Osteocyte (in vitro differentiated cells): ENCODE measurements around the gene DAPK3. TPM values are rescaled to one million over a fixed set of nuclear protein-coding genes. Genes with fewer than 3 reads are reported as not detected.

Source experiments
- DNase-seq: peaks from one replicate; pipeline ENCODE4 v3.0.0; 2021; ENCODE audit warnings: mixed read lengths; ENCODE audit not compliant: unreplicated experiment; ENCODE audit errors: extremely low spot score
- H3K27ac Mint-ChIP-seq: one replicate; pipeline ENCODE4 v1.8.0; 2021; ENCODE audit warnings: mild to moderate bottlenecking, mixed read lengths; ENCODE audit not compliant: unreplicated experiment
- H3K27me3 Mint-ChIP-seq: one replicate; pipeline ENCODE4 v1.8.0; 2021; ENCODE audit warnings: mixed read lengths; ENCODE audit not compliant: unreplicated experiment
- H3K36me3 Mint-ChIP-seq: one replicate; pipeline ENCODE4 v1.8.0; 2021; ENCODE audit warnings: mixed read lengths; ENCODE audit not compliant: unreplicated experiment
- H3K4me1 Mint-ChIP-seq: one replicate; pipeline ENCODE4 v1.8.0; 2021; ENCODE audit warnings: mixed read lengths; ENCODE audit not compliant: unreplicated experiment
- H3K4me3 Mint-ChIP-seq: one replicate; pipeline ENCODE4 v1.8.0; 2021; ENCODE audit warnings: mild to moderate bottlenecking, moderate library complexity, mixed read lengths; ENCODE audit not compliant: unreplicated experiment
- H3K9me3 Mint-ChIP-seq: one replicate; pipeline ENCODE4 v1.8.0; 2021; ENCODE audit warnings: mixed read lengths; ENCODE audit not compliant: unreplicated experiment
- CTCF ChIP-seq: fragments of 200-600 bp; sonication (generic); IDR thresholded peaks from 2 replicates; pipeline ENCODE4 v1.5.0; 2021; ENCODE audit warnings: antibody characterized with exemption, mild to moderate bottlenecking, moderate library complexity
- total RNA-seq: library from RNA; stranded (reverse); gene quantifications from 2 replicates; pipeline ENCODE4 v1.2.1, GENCODE V29; 2021

DAPK3 gene
- total RNA-seq, 1 donor from 2014 or later = 92.9 TPM

- no peaks in the 10 kb centered on the region for H3K9me3 Mint-ChIP-seq
- H3K4me3 Mint-ChIP-seq = peak overlapping the region; percentile 96
- H3K4me1 Mint-ChIP-seq = peaks cover 47% of the 10 kb centered on the region
- no peak for DNase-seq
- H3K27me3 Mint-ChIP-seq = no peaks in the 10 kb centered on the region
- H3K27ac Mint-ChIP-seq = peak overlapping the region; percentile 94
- peaks cover 38% of the 10 kb centered on the region for H3K36me3 Mint-ChIP-seq
- TF ChIP-seq CTCF = no peak
Measured at GRCh38 chr19:3982701-3983541, 12.0 kb upstream of the DAPK3 start.

GRCh38 chr19:3981736-3982681 lies 11.1 kb upstream of the DAPK3 start:
- peaks cover 46% of the 10 kb centered on the region for H3K36me3 Mint-ChIP-seq
- peak overlapping the region; percentile 94 for H3K27ac Mint-ChIP-seq
- no peak for TF ChIP-seq CTCF
- H3K27me3 Mint-ChIP-seq = no peaks in the 10 kb centered on the region
- DNase-seq = no peak
- peak overlapping the region; percentile 29 for H3K4me3 Mint-ChIP-seq
- H3K9me3 Mint-ChIP-seq = no peaks in the 10 kb centered on the region
- peaks cover 40% of the 10 kb centered on the region for H3K4me1 Mint-ChIP-seq

GRCh38 chr19:3981373-3981735 lies 10.5 kb upstream of the DAPK3 start:
- H3K4me3 Mint-ChIP-seq = no peak overlapping the region
- H3K36me3 Mint-ChIP-seq = peaks cover 50% of the 10 kb centered on the region
- H3K9me3 Mint-ChIP-seq = no peaks in the 10 kb centered on the region
- peaks cover 33% of the 10 kb centered on the region for H3K4me1 Mint-ChIP-seq
- TF ChIP-seq CTCF = no peak
- no peak for DNase-seq
- no peaks in the 10 kb centered on the region for H3K27me3 Mint-ChIP-seq
- peak overlapping the region; percentile 56 for H3K27ac Mint-ChIP-seq

- Mint-ChIP-seq H3K4me1 (peaks cover 26% of the 10 kb centered on the region), H3K27me3 (no peaks in the 10 kb centered on the region), H3K4me3 (no peak overlapping the region), H3K36me3 (peaks cover 56% of the 10 kb centered on the region), H3K9me3 (no peaks in the 10 kb centered on the region), H3K27ac (no peak overlapping the region)
- TF ChIP-seq CTCF = no peak
- no peak for DNase-seq
Measured at GRCh38 chr19:3980353-3981251, 9.7 kb upstream of the DAPK3 start.
